Neuronal stem cell (in vitro differentiated cells): Measurements from ENCODE around the gene CAMK2N2.

Experiments
- DNase-seq: peaks from one replicate; pipeline ENCODE4 v3.0.0-alpha.2; 2013; ENCODE audit warnings: low spot score
- H2AFZ ChIP-seq: one replicate; pipeline ENCODE4 v1.6.1; 2013; ENCODE audit warnings: mild to moderate bottlenecking, low read length, inconsistent platforms
- H2AK5ac ChIP-seq: 2 replicates; pipeline ENCODE4 v1.6.1; 2013; ENCODE audit warnings: low read depth, mild to moderate bottlenecking, inconsistent platforms, low read length, moderate library complexity, mixed read lengths
- H2BK120ac ChIP-seq: 2 replicates; pipeline ENCODE4 v1.6.1; 2013; ENCODE audit warnings: low read depth, mild to moderate bottlenecking, inconsistent platforms, low read length, moderate library complexity, mixed read lengths
- H2BK12ac ChIP-seq: one replicate; pipeline ENCODE4 v1.6.1; 2013; ENCODE audit warnings: low read length, inconsistent platforms
- H2BK15ac ChIP-seq: 2 replicates; pipeline ENCODE4 v1.6.1; 2013; ENCODE audit warnings: mild to moderate bottlenecking, low read length, inconsistent platforms, mixed read lengths
- H2BK5ac ChIP-seq: one replicate; pipeline ENCODE4 v1.6.1; 2013; ENCODE audit warnings: inconsistent platforms, mild to moderate bottlenecking, low read length, moderate library complexity
- H3K14ac ChIP-seq: one replicate; pipeline ENCODE4 v1.6.1; 2013; ENCODE audit warnings: low read length, inconsistent platforms
- H3K18ac ChIP-seq: 2 replicates; pipeline ENCODE4 v1.6.1; 2013; ENCODE audit warnings: low read length, inconsistent platforms
- H3K23ac ChIP-seq: 2 replicates; pipeline ENCODE4 v1.6.1; 2013; ENCODE audit warnings: low read depth, mild to moderate bottlenecking, mixed read lengths, low read length, inconsistent platforms; ENCODE audit not compliant: poor library complexity
- H3K27ac ChIP-seq: replicated peaks from 3 replicates; pipeline ENCODE4 v1.5.1; 2013; ENCODE audit warnings: low read length, inconsistent platforms
- H3K27me3 ChIP-seq, 3 experiments: 2 replicates each; pipeline ENCODE4 v1.6.1; 2013; ENCODE audit warnings: low read length in 3 of 3, mild to moderate bottlenecking in 2 of 3, inconsistent platforms in 1 of 3, low read depth in 1 of 3, mixed read lengths in 1 of 3, moderate library complexity in 1 of 3; ENCODE audit not compliant: control insufficient read depth in 3 of 3, insufficient read depth in 3 of 3
- H3K36me3 ChIP-seq, 2 donors: replicated peaks in 1 of 2; 2 replicates each; pipeline ENCODE4 v1.6.1; 2013; ENCODE audit warnings: low read length in 2 of 2; ENCODE audit not compliant: control insufficient read depth in 2 of 2, insufficient read depth in 2 of 2
- H3K4ac ChIP-seq: 2 replicates; pipeline ENCODE4 v1.6.1; 2013; ENCODE audit warnings: inconsistent platforms, mild to moderate bottlenecking, low read length, moderate library complexity
- H3K4me1 ChIP-seq, 2 donors: 1 replicate in 1 of 2; 2 replicates in 1 of 2; pipeline ENCODE4 v1.6.1; 2013; ENCODE audit warnings: low read length in 2 of 2, low read depth in 1 of 2; ENCODE audit not compliant: control insufficient read depth in 2 of 2, insufficient read depth in 1 of 2
- H3K4me2 ChIP-seq: one replicate; pipeline ENCODE4 v1.6.1; 2013; ENCODE audit warnings: mild to moderate bottlenecking, low read length, inconsistent platforms; ENCODE audit not compliant: insufficient read depth, poor library complexity, severe bottlenecking
- H3K4me3 ChIP-seq, 2 donors: 2 replicates each; pipeline ENCODE4 v1.5.1; 2013; ENCODE audit warnings: low read length in 2 of 2, mild to moderate bottlenecking in 2 of 2, inconsistent platforms in 1 of 2, moderate library complexity in 1 of 2
- H3K79me1 ChIP-seq: one replicate; pipeline ENCODE4 v1.6.1; 2013; ENCODE audit warnings: low read depth, mild to moderate bottlenecking, inconsistent platforms, low read length, moderate library complexity
- H3K9ac ChIP-seq: one replicate; pipeline ENCODE4 v1.6.1; 2013; ENCODE audit warnings: mild to moderate bottlenecking, low read depth, low read length, inconsistent platforms; ENCODE audit not compliant: poor library complexity
- H3K9me3 ChIP-seq, 2 donors: replicated peaks in 1 of 2; 2 replicates each; pipeline versions ENCODE3 to v1.6.1; 2013; ENCODE audit warnings: low read length in 2 of 2, mild to moderate bottlenecking in 2 of 2, inconsistent platforms in 1 of 2, low read depth in 1 of 2, mixed read lengths in 1 of 2, moderate library complexity in 1 of 2; ENCODE audit not compliant: control insufficient read depth in 2 of 2, insufficient read depth in 1 of 2
- H4K8ac ChIP-seq: one replicate; pipeline ENCODE4 v1.6.1; 2013; ENCODE audit warnings: low read depth, mild to moderate bottlenecking, inconsistent platforms, low read length, moderate library complexity
- H4K91ac ChIP-seq: one replicate; pipeline ENCODE4 v1.6.1; 2013; ENCODE audit warnings: low read length, low read depth, mild to moderate bottlenecking, inconsistent platforms; ENCODE audit not compliant: poor library complexity
- WGBS, 2 donors: extraction: QIAGEN DNeasy Blood & Tissue Kit; methylation state at CpG; one replicate each; pipeline ENCODE4 v1.1.7; 2013; ENCODE audit warnings: missing lambda C conversion rate in 2 of 2, mixed read lengths in 1 of 2; ENCODE audit not compliant: insufficient read length in 2 of 2, insufficient replicate concordance in 1 of 2; ENCODE audit errors: extremely low coverage in 2 of 2; 5-methylcytosine and 5-hydroxymethylcytosine counted together

The CAMK2N2 gene

DNA sequence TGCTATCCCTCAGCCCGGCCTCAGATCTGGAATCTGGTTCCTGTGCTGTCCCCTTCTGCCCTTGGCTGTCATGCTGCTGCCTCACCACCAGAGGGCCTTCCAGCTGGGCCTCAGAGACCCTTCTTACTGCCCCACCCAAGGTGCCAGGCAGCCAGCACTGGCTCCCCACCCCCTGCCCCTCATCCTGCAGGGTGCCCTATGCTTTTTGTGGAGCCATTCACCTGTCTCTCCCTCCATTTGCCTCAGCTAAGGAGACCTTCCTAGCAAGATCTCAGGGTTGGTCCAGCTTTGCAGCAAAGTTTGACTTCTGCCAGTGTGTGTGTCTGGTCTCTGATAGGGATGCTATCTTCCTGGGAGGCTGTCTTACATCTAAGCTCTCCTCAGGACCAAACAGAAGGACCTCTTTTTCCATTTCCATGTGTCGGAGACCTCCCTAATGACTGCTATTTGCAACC is 33.8 kb downstream of the CAMK2N2 start:
- Histone ChIP-seq H4K8ac (no peak overlapping the region), H3K27me3 (peaks cover 31 to 76% (median 53%) of the 10 kb centered on the region in 3 experiments), H3K14ac (no peak overlapping the region), H2AFZ (no peak overlapping the region), H2BK120ac (no peak overlapping the region), H4K91ac (no peak overlapping the region), H3K9me3 (peaks cover 0 to 2% of the 10 kb centered on the region in 2 donors), H2BK5ac (no peak overlapping the region), H3K4me3 (no peak overlapping the region), H3K79me1 (peaks cover 2% of the 10 kb centered on the region), H3K23ac (no peak overlapping the region), H3K18ac (no peak overlapping the region), H3K4me2 (no peak overlapping the region), H2AK5ac (no peak overlapping the region), H3K9ac (no peak overlapping the region), H3K4me1 (peaks cover 4 to 6% of the 10 kb centered on the region in 2 donors), H2BK12ac (no peak overlapping the region), H3K27ac (no peak overlapping the region), H3K4ac (no peak overlapping the region), H3K36me3 (no peaks in the 10 kb centered on the region), H2BK15ac (no peak overlapping the region)
- no peak for DNase-seq
- WGBS, 2 donors = no CpG with 5 or more reads among the region's 2 CpGs

DNA sequence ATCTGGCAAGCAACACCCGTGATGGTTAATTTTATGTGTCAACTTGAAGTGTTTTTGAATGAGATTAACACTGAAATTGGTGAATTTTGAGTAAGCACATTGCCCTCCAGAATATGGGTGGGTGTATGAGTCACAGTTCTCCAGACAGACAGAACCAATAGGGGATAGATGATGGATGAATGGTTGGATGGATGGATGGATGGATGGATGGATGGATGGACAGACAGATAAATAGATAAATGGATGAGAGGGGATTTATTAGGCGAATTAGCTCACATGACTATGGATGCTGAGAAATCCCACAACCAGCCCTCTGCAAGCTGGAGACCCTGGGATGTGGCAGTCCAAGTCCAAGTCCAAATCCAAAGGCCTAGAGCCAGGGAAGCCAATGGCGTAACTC is 37.4 kb downstream of the CAMK2N2 start:
- Histone ChIP-seq H3K14ac (no peak overlapping the region), H3K79me1 (no peaks in the 10 kb centered on the region), H3K18ac (no peak overlapping the region), H2AFZ (no peak overlapping the region), H4K91ac (no peak overlapping the region), H3K36me3 (no peaks in the 10 kb centered on the region), H2BK5ac (no peak overlapping the region), H3K9ac (no peak overlapping the region), H2BK120ac (no peak overlapping the region), H3K27me3 (peaks cover 8 to 44% (median 18%) of the 10 kb centered on the region in 3 experiments), H3K4me2 (no peak overlapping the region), H3K9me3 (no peaks in the 10 kb centered on the region), H4K8ac (no peak overlapping the region), H3K4me1 (peaks cover 0 to 3% of the 10 kb centered on the region in 2 donors), H2AK5ac (no peak overlapping the region), H2BK15ac (no peak overlapping the region), H3K27ac (no peak overlapping the region), H3K4ac (no peak overlapping the region), H2BK12ac (no peak overlapping the region), H3K4me3 (no peak overlapping the region), H3K23ac (no peak overlapping the region)
- no peak for DNase-seq
- no CpG with 5 or more reads among the region's 3 CpGs for WGBS, 2 donors

GRCh38 chr3:184222521-184222920 is 38.8 kb downstream of the CAMK2N2 start:
- Histone ChIP-seq H2AK5ac (no peak overlapping the region), H3K18ac (no peak overlapping the region), H2BK5ac (no peak overlapping the region), H3K9ac (no peak overlapping the region), H3K4ac (no peak overlapping the region), H3K27me3 (peaks cover 0 to 34% (median 4%) of the 10 kb centered on the region in 3 experiments), H4K91ac (no peak overlapping the region), H3K27ac (no peak overlapping the region), H3K79me1 (no peaks in the 10 kb centered on the region), H3K9me3 (no peaks in the 10 kb centered on the region), H2AFZ (no peak overlapping the region), H3K14ac (no peak overlapping the region), H3K4me3 (no peak overlapping the region), H2BK120ac (no peak overlapping the region), H2BK15ac (no peak overlapping the region), H3K36me3 (no peaks in the 10 kb centered on the region), H2BK12ac (no peak overlapping the region), H3K4me2 (no peak overlapping the region), H3K4me1 (no peaks in the 10 kb centered on the region), H3K23ac (no peak overlapping the region), H4K8ac (no peak overlapping the region)
- no CpG with 5 or more reads among the region's 3 CpGs for WGBS, 2 donors
- DNase-seq = no peak

- no peak for DNase-seq
- H3K79me1 ChIP-seq = no peaks in the 10 kb centered on the region
- H3K36me3 ChIP-seq = no peaks in the 10 kb centered on the region
- H3K23ac ChIP-seq = no peak overlapping the region
- no peak overlapping the region for H4K8ac ChIP-seq
- H2AFZ ChIP-seq = no peak overlapping the region
- no peak overlapping the region for H3K14ac ChIP-seq
- no peak overlapping the region for H2AK5ac ChIP-seq
- no peak overlapping the region for H3K4ac ChIP-seq
- H3K9ac ChIP-seq = no peak overlapping the region
- H3K27ac ChIP-seq = no peak overlapping the region
- whole genome bisulfite sequencing, 2 donors = no CpG with 5 or more reads among the region's 4 CpGs
- H2BK15ac ChIP-seq = no peak overlapping the region
- no peak overlapping the region for H4K91ac ChIP-seq
- H2BK12ac ChIP-seq = no peak overlapping the region
- H3K4me1 ChIP-seq = no peaks in the 10 kb centered on the region
- H2BK120ac ChIP-seq = no peak overlapping the region
- H3K9me3 ChIP-seq = no peaks in the 10 kb centered on the region
- no peak overlapping the region for H2BK5ac ChIP-seq
- H3K4me2 ChIP-seq = no peak overlapping the region
- H3K4me3 ChIP-seq = no peak overlapping the region
- peaks cover 0 to 8% (median 0%) of the 10 kb centered on the region in 3 experiments for H3K27me3 ChIP-seq
- no peak overlapping the region for H3K18ac ChIP-seq
Observed at GRCh38 chr3:184218814-184219213, 42.5 kb downstream of the CAMK2N2 start.
